H1 (cell line): ENCODE results near the gene CDH18.

Experiments used
- CHD1 ChIP-seq: IDR thresholded peaks from 2 replicates; pipeline ENCODE4 v1.6.1; 2012; ENCODE audit warnings: low read depth, low read length, improper control_type of control experiment
- CREB1 ChIP-seq: IDR thresholded peaks from 2 replicates; pipeline ENCODE4 v1.6.1; 2012; ENCODE audit warnings: inconsistent platforms
- CTCF ChIP-seq, 3 experiments: IDR thresholded peaks; 1 replicate in 2 of 3; 2 replicates in 1 of 3; pipeline versions ENCODE4 v1.5.1 to v1.6.1; 2011; ENCODE audit warnings: low read length in 3 of 3, mild to moderate bottlenecking in 3 of 3, inconsistent platforms in 2 of 3, low read depth in 1 of 3, moderate library complexity in 1 of 3; ENCODE audit not compliant: insufficient read depth in 1 of 3; ENCODE audit errors: control extremely low read depth in 1 of 3
- EZH2 ChIP-seq: fragments of 200-600 bp; sonication (generic); IDR thresholded peaks from 2 replicates; pipeline ENCODE4 v1.7.1; 2012; ENCODE audit warnings: low read depth, mild to moderate bottlenecking, moderate library complexity, low read length, inconsistent platforms; ENCODE audit not compliant: severe bottlenecking
- FOSL1 ChIP-seq: IDR thresholded peaks from 2 replicates; pipeline ENCODE4 v1.6.1; 2011; ENCODE audit warnings: mild to moderate bottlenecking, low read depth, low read length, moderate library complexity; ENCODE audit not compliant: insufficient read depth
- JUN ChIP-seq: IDR thresholded peaks from 2 replicates; pipeline ENCODE4 v1.6.1; 2011; ENCODE audit warnings: low read depth, mild to moderate bottlenecking, improper control_type of control experiment, low read length
- JUND ChIP-seq: IDR thresholded peaks from 2 replicates; pipeline ENCODE4 v1.6.1; 2011; ENCODE audit warnings: mild to moderate bottlenecking, improper control_type of control experiment, low read length
- KDM1A ChIP-seq: fragments of 200-600, 300-600 bp; sonication (generic); IDR thresholded peaks from 2 replicates; pipeline ENCODE4 v1.7.1; 2016; ENCODE audit warnings: mild to moderate bottlenecking, low read length, borderline replicate concordance
- MAFK ChIP-seq: IDR thresholded peaks from 2 replicates; pipeline ENCODE4 v1.6.1; 2012; ENCODE audit warnings: low read depth, mild to moderate bottlenecking, improper control_type of control experiment, low read length
- POLR2A ChIP-seq, 2 experiments: IDR thresholded peaks; 1 replicate in 1 of 2; 2 replicates in 1 of 2; pipeline ENCODE4 v1.6.1; 2011; ENCODE audit warnings: low read depth in 2 of 2, low read length in 2 of 2, mild to moderate bottlenecking in 2 of 2; ENCODE audit errors: control extremely low read depth in 1 of 2
- POLR2AphosphoS5 ChIP-seq: IDR thresholded peaks from 2 replicates; pipeline ENCODE4 v1.6.1; 2011; ENCODE audit warnings: low read depth, low read length
- SIN3A ChIP-seq, 2 experiments: IDR thresholded peaks in 1 of 2; conservative IDR thresholded peaks in 1 of 2; 2 replicates each; pipeline ENCODE4 v1.6.1; 2011 to 2012; ENCODE audit warnings: low read length in 2 of 2, improper control_type of control experiment in 1 of 2, low read depth in 1 of 2, mild to moderate bottlenecking in 1 of 2
- SP1 ChIP-seq: IDR thresholded peaks from 2 replicates; pipeline ENCODE4 v1.6.1; 2011; ENCODE audit warnings: low read depth, low read length
- TEAD4 ChIP-seq: IDR thresholded peaks from 2 replicates; pipeline ENCODE4 v1.6.1; 2012; ENCODE audit warnings: low read depth, low read length, inconsistent platforms, mixed read lengths

- no peak for TF ChIP-seq EZH2
- TF ChIP-seq TEAD4, result no peak
- TF ChIP-seq CTCF (IDR thresholded peaks at IDR 0.05; ENCODE audit: control extremely low read depth in 1 of 3, insufficient read depth in 1 of 3, low read depth in 1 of 3, low read length in 3 of 3), result no peak
- no peak for TF ChIP-seq JUN
- no peak for TF ChIP-seq POLR2A (IDR thresholded peaks at IDR 0.05; ENCODE audit: control extremely low read depth in 1 of 2, low read depth in 2 of 2, low read length in 2 of 2)
- no peak for TF ChIP-seq JUND
- no peak for TF ChIP-seq CHD1
- no peak for TF ChIP-seq SIN3A (conservative IDR thresholded peaks at IDR 0.05 in 1 of 2, IDR thresholded peaks at IDR 0.05 in 1 of 2; ENCODE audit: low read depth in 1 of 2, low read length in 2 of 2)
- TF ChIP-seq FOSL1, result no peak
- TF ChIP-seq POLR2AphosphoS5, result no peak
- no peak for TF ChIP-seq KDM1A
- TF ChIP-seq MAFK, result no peak
- no peak for TF ChIP-seq SP1
- no peak for TF ChIP-seq CREB1
Observed at GRCh38 chr5:20029266-20029665, 41.3 kb upstream of the CDH18 start.
